ENCODE results near the gene UGT1A8. TPM values are rescaled to one million over a fixed set of nuclear protein-coding genes. Genes with fewer than 3 reads are reported as not detected.
"Not testable (repeated sequence)": the region's sequence is repeated elsewhere in the genome, so short reads cannot be mapped to it uniquely, and the experiment has no call there.

Gene UGT1A8
- polyA plus RNA-seq (2013, experiment 1 of 2): not detected
- not detected for polyA plus RNA-seq (2013, experiment 2 of 2)

DNA sequence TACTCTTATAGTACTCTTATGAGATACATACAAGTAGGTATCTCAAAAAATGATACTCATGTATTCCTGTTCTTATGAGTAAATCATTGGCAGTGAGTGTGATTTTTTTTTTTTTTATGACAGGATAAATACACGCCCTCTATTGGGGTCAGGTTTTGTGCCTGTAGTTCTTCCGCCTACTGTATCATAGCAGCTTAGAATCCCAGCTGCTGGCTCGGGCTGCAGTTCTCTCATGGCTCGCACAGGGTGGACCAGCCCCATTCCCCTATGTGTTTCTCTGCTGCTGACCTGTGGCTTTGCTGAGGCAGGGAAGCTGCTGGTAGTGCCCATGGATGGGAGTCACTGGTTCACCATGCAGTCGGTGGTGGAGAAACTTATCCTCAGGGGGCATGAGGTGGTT is at the start of gene UGT1A8:
UGT1A8 (plus strand) TSS at position 158 of the 400 bp plus-strand sequence; CDS start at position 233, 75 bp downstream.
- not testable (repeated sequence) for H3K36me3 ChIP-seq (ENCODE audit: control insufficient read depth, insufficient read depth, low read length); H3K27ac ChIP-seq (ENCODE audit: low read depth, low read length, severe bottlenecking); H3K4me1 ChIP-seq (ENCODE audit: control insufficient read depth, insufficient read depth, low read length, poor library complexity, severe bottlenecking); H3K4me3 ChIP-seq (ENCODE audit: extremely low read depth, insufficient read depth, low read length, poor library complexity, severe bottlenecking); H3K9me3 ChIP-seq (ENCODE audit: control insufficient read depth, low read length)
- 91 to 100% methylated on average over 2 to 4 of the region's 5 CpGs for WGBS, 2 experiments (ENCODE audit: insufficient coverage in 2 of 2)

DNA sequence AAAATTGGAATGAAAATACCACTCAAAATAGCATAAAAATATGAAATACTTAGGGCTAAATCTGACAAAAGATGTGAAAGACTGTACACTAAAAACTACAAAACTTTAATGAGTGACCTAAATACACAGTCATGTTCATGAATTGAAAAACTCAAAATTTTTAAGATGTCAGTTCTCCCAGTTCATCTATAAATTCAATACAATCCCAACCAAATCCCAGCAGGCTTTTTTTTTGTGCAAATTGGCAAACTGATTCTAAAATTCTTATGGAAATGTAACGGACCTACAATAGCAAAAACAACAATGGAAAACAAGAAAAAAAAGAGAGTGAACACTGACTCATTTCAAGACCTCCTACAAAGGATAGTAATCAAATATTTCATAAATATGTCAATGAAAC is 46.4 kb upstream of the UGT1A8 start:
- no peaks in the 10 kb centered on the region for H3K36me3 ChIP-seq (ENCODE audit: control insufficient read depth, insufficient read depth, low read length)
- WGBS, 2 experiments (ENCODE audit: insufficient coverage in 2 of 2): no CpG with 5 or more reads among the region's 1 CpG
- H3K9me3 ChIP-seq (ENCODE audit: control insufficient read depth, low read length): no peaks in the 10 kb centered on the region
- no peak overlapping the region for H3K4me3 ChIP-seq (ENCODE audit: extremely low read depth, insufficient read depth, low read length, poor library complexity, severe bottlenecking)
- no peak overlapping the region for H3K27ac ChIP-seq (ENCODE audit: low read depth, low read length, severe bottlenecking)
- no peaks in the 10 kb centered on the region for H3K4me1 ChIP-seq (ENCODE audit: control insufficient read depth, insufficient read depth, low read length, poor library complexity, severe bottlenecking)

DNA sequence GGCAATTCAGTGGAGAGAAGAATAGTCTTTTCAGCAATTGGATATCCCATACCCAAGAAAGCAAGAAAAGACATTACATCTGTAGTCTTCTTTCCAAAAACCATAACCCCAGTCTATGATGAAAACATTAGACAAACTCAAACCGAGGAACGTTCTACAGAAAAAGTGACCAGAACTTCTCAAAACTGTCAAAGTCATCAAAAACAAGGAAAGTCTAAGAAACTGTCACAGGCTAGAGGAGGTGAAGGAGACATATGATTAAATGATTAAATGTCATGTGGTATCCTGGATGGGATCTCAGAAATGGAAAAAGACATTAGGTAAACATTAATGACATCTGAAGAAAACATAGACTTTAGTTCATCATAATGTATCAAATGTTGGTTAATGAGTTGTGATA is 46.0 kb upstream of the UGT1A8 start:
- no peaks in the 10 kb centered on the region for H3K4me1 ChIP-seq (ENCODE audit: control insufficient read depth, insufficient read depth, low read length, poor library complexity, severe bottlenecking)
- no peak overlapping the region for H3K27ac ChIP-seq (ENCODE audit: low read depth, low read length, severe bottlenecking)
- H3K36me3 ChIP-seq (ENCODE audit: control insufficient read depth, insufficient read depth, low read length): no peaks in the 10 kb centered on the region
- H3K4me3 ChIP-seq (ENCODE audit: extremely low read depth, insufficient read depth, low read length, poor library complexity, severe bottlenecking): no peak overlapping the region
- H3K9me3 ChIP-seq (ENCODE audit: control insufficient read depth, low read length): no peaks in the 10 kb centered on the region
- 82 to 90% methylated on average over 2 of the region's 2 CpGs for WGBS, 2 experiments (ENCODE audit: insufficient coverage in 2 of 2)

DNA sequence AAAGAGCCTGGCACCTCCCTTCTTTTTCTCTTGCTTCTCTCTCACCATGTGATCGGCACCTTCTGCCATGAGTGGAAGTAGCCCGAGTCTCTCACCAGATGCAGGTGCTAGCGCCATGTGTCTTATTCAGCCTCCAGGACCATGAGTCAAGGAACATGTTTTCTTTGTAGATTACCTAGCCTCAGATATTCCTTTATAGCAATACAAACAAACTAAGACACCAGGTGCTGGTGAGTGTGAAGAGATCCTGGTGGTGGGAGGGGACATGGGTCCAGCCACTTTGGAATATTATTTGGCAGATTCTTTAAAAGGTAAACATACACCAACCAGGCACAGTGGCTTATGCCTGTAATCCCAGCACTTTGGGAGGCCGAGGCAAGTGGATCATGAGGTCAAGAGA is 45.0 kb upstream of the UGT1A8 start:
- 93 to 100% methylated on average over 1 to 3 of the region's 4 CpGs for WGBS, 2 experiments (ENCODE audit: insufficient coverage in 2 of 2)
- Histone ChIP-seq H3K9me3 (ENCODE audit: control insufficient read depth, low read length) (no peaks in the 10 kb centered on the region), H3K4me3 (ENCODE audit: extremely low read depth, insufficient read depth, low read length, poor library complexity, severe bottlenecking) (no peak overlapping the region)

DNA sequence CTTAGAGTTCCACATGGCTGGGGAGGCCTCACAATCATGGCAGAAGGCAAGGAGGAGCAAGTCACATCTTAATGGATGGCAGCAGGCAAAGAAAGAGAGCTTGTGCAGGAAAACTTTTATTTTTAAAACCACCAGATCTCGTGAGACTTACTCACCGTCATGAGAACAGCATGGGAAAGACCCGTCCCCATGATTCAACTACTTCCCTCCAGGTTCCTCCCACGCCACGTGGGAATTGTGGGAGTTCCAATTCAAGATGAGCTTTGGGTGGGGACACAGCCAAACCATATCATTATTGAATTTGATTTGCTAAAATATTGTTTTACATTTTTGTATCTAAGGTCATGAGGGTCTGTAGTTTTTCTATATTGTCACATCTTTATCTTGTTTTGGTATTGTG is 40.1 kb upstream of the UGT1A8 start:
- H3K36me3 ChIP-seq (ENCODE audit: control insufficient read depth, insufficient read depth, low read length); H3K4me1 ChIP-seq (ENCODE audit: control insufficient read depth, insufficient read depth, low read length, poor library complexity, severe bottlenecking); H3K27ac ChIP-seq (ENCODE audit: low read depth, low read length, severe bottlenecking); H3K4me3 ChIP-seq (ENCODE audit: extremely low read depth, insufficient read depth, low read length, poor library complexity, severe bottlenecking); H3K9me3 ChIP-seq (ENCODE audit: control insufficient read depth, low read length): not testable (repeated sequence)
- 60 to 71% methylated on average over 2 to 3 of the region's 5 CpGs for WGBS, 2 experiments (ENCODE audit: insufficient coverage in 2 of 2)

More for the DNA sequence above, 45.0 kb upstream of the UGT1A8 start:
- H3K27ac ChIP-seq (ENCODE audit: low read depth, low read length, severe bottlenecking): no peak overlapping the region
- no peaks in the 10 kb centered on the region for H3K4me1 ChIP-seq (ENCODE audit: control insufficient read depth, insufficient read depth, low read length, poor library complexity, severe bottlenecking)
- no peaks in the 10 kb centered on the region for H3K36me3 ChIP-seq (ENCODE audit: control insufficient read depth, insufficient read depth, low read length)

DNA sequence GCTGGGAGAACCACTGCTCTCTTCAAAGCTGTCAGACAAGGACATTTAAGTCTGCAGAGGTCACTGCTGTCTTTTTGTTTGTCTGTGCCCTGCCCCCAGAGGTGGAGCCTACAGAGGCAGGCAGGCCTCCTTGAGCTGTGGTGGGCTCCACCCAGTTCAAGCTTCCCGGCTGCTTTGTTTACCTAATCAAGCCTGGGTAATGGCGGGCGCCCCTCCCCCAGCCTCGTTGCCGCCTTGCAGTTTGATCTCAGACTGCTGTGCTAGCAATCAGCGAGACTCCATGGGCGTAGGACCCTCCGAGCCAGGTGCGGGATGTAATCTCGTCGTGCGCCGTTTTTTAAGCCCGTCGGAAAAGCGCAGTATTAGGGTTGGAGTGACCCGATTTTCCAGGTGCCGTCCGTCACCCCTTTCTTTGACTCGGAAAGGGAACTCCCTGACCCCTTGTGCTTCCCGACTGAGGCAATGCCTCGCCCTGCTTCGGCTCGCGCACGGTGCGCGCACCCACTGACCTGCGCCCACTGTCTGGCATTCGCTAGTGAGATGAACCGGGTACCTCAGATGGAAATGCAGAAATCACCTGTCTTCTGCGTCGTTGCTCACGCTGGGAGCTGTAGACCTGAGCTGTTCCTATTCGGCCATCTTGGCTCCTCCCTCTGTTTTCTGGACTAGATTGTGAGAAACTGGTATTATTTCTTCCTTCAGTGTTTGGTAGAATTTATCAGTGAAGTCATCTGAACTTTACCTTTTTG is 34.0 kb upstream of the UGT1A8 start:
- not testable (repeated sequence) for H3K9me3 ChIP-seq (ENCODE audit: control insufficient read depth, low read length); H3K4me3 ChIP-seq (ENCODE audit: extremely low read depth, insufficient read depth, low read length, poor library complexity, severe bottlenecking); H3K27ac ChIP-seq (ENCODE audit: low read depth, low read length, severe bottlenecking); H3K4me1 ChIP-seq (ENCODE audit: control insufficient read depth, insufficient read depth, low read length, poor library complexity, severe bottlenecking); H3K36me3 ChIP-seq (ENCODE audit: control insufficient read depth, insufficient read depth, low read length)
- WGBS, 2 experiments (ENCODE audit: insufficient coverage in 2 of 2): 88 to 92% methylated on average over 27 to 29 of the region's 35 CpGs

DNA sequence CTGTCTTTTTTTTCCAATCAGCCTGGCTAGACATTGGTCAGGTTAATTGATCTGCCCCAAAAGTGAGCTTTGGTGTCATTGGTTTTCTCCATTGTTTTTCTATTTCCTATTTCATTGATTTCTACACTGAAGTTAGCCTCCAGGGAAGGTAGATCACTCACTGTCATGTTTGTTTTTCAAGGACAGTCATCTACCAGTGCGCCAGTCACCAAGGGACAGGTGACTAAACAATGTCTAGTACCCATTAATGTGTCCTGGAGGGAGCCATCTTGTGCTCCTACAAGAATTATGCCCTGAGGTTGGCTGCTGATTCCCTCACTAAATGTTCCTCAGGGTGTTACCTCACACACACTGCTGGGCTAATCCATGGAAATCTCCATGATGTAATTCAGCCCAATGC is 33.2 kb upstream of the UGT1A8 start:
- H3K36me3 ChIP-seq (ENCODE audit: control insufficient read depth, insufficient read depth, low read length): no peaks in the 10 kb centered on the region
- H3K4me3 ChIP-seq (ENCODE audit: extremely low read depth, insufficient read depth, low read length, poor library complexity, severe bottlenecking): no peak overlapping the region
- no peak overlapping the region for H3K27ac ChIP-seq (ENCODE audit: low read depth, low read length, severe bottlenecking)
- H3K9me3 ChIP-seq (ENCODE audit: control insufficient read depth, low read length): no peaks in the 10 kb centered on the region
- WGBS, 2 experiments (ENCODE audit: insufficient coverage in 2 of 2): 100% methylated on average over 1 of the region's 1 CpG; no CpG with 5 or more reads in 1 of the 2 experiments
- no peaks in the 10 kb centered on the region for H3K4me1 ChIP-seq (ENCODE audit: control insufficient read depth, insufficient read depth, low read length, poor library complexity, severe bottlenecking)

DNA sequence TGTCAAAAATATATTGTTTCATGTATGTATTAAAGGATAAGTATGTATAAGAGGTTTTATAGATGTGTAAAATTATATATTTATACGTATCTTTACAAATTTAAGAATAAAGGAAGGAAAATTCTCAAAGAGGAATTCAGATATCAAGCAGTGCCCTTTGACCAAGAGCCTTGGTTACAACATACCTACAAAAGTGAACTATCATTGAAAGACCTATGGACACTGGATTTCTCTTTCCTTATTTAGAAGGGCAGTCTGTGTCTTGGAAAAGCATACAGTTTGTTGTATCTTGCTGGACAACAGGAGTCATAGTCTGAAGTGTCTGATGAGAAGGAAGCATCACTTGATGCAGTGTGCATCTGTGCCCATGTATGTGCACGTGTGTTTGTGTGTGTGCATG is 29.0 kb upstream of the UGT1A8 start:
- Histone ChIP-seq H3K9me3 (ENCODE audit: control insufficient read depth, low read length) (no peaks in the 10 kb centered on the region), H3K36me3 (ENCODE audit: control insufficient read depth, insufficient read depth, low read length) (no peaks in the 10 kb centered on the region), H3K4me1 (ENCODE audit: control insufficient read depth, insufficient read depth, low read length, poor library complexity, severe bottlenecking) (no peaks in the 10 kb centered on the region), H3K4me3 (ENCODE audit: extremely low read depth, insufficient read depth, low read length, poor library complexity, severe bottlenecking) (no peak overlapping the region), H3K27ac (ENCODE audit: low read depth, low read length, severe bottlenecking) (no peak overlapping the region)
- WGBS, 2 experiments (ENCODE audit: insufficient coverage in 2 of 2): 83 to 100% methylated on average over 1 of the region's 2 CpGs

DNA sequence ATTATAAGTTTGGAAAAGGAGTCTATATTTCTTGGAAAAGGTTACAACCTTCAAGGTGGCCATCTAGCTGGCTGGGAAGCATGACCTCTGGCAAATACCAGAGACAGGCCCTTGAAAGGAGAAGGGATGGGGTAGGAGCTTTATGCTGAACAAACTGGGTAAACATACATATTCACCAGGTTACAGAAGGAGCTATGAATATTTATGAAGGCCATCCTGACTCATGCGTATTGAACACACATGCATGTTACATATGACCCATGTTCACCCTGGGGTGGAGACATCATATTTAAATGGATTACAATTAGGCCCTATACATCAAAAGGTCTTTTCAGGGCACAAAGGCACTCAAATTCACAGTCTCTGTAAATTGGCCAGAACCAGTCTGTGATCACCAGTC is 24.7 kb upstream of the UGT1A8 start:
- not testable (repeated sequence) for H3K4me1 ChIP-seq (ENCODE audit: control insufficient read depth, insufficient read depth, low read length, poor library complexity, severe bottlenecking); H3K27ac ChIP-seq (ENCODE audit: low read depth, low read length, severe bottlenecking); H3K9me3 ChIP-seq (ENCODE audit: control insufficient read depth, low read length); H3K36me3 ChIP-seq (ENCODE audit: control insufficient read depth, insufficient read depth, low read length); H3K4me3 ChIP-seq (ENCODE audit: extremely low read depth, insufficient read depth, low read length, poor library complexity, severe bottlenecking)
- no CpG with 5 or more reads among the region's 1 CpG for WGBS, 2 experiments (ENCODE audit: insufficient coverage in 2 of 2)

DNA sequence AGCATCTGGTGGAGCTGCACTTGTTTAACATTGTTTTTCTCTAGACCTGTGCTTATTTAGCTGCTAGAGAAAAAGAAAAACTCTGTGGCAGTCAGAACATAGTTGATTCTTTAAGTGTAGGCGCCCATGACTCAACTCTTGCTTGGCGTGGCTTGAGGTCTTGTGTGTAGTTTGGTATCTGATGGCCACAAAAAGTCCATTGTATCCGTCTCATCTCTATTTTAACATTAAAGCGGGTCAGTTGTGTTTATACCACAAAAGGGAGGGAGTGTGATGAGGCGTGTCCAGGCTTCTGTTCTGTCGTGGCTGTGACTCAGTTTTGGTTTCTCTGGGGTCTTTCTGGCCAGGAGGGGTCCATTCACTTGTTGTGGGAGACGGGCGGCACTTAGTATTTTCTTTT is 24.2 kb upstream of the UGT1A8 start:
- Histone ChIP-seq H3K4me3 (ENCODE audit: extremely low read depth, insufficient read depth, low read length, poor library complexity, severe bottlenecking) (no peak overlapping the region), H3K4me1 (ENCODE audit: control insufficient read depth, insufficient read depth, low read length, poor library complexity, severe bottlenecking) (no peaks in the 10 kb centered on the region), H3K36me3 (ENCODE audit: control insufficient read depth, insufficient read depth, low read length) (no peaks in the 10 kb centered on the region), H3K9me3 (ENCODE audit: control insufficient read depth, low read length) (peaks cover 5% of the 10 kb centered on the region), H3K27ac (ENCODE audit: low read depth, low read length, severe bottlenecking) (no peak overlapping the region)
- 60 to 89% methylated on average over 1 to 3 of the region's 8 CpGs for WGBS, 2 experiments (ENCODE audit: insufficient coverage in 2 of 2)

DNA sequence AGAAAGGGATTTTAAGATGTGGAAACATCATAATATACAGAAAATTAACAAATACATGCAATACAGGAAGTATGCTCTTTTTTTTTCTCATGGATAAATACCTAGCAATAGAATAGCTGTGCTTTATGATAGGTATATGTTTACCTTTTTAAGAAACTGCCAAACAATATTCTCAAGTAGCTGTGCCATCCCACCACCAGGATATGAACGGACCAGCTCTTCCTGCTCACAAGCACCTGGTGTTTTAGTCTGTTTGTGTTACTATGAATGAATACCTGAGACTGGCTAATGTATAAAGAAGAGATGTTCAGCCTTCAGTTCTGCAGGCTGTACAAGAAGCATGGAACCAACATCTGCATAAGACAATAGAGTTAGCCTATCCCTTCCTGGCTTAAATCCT is 19.9 kb upstream of the UGT1A8 start:
- WGBS, 2 experiments (ENCODE audit: insufficient coverage in 2 of 2): no CpG with 5 or more reads among the region's 1 CpG
- no peaks in the 10 kb centered on the region for H3K4me1 ChIP-seq (ENCODE audit: control insufficient read depth, insufficient read depth, low read length, poor library complexity, severe bottlenecking)
- H3K27ac ChIP-seq (ENCODE audit: low read depth, low read length, severe bottlenecking): no peak overlapping the region
- H3K36me3 ChIP-seq (ENCODE audit: control insufficient read depth, insufficient read depth, low read length): no peaks in the 10 kb centered on the region
- H3K9me3 ChIP-seq (ENCODE audit: control insufficient read depth, low read length): peaks cover 5% of the 10 kb centered on the region
- no peak overlapping the region for H3K4me3 ChIP-seq (ENCODE audit: extremely low read depth, insufficient read depth, low read length, poor library complexity, severe bottlenecking)
